Osteocyte (in vitro differentiated cells): ENCODE results near the gene PDZK1. TPM values are rescaled to one million over a fixed set of nuclear protein-coding genes. Genes with fewer than 3 reads are reported as not detected.
"Not testable (repeated sequence)": the region's sequence is repeated elsewhere in the genome, so short reads cannot be mapped to it uniquely, and the experiment has no call there.

Experiments used
- DNase-seq: peaks from one replicate; pipeline ENCODE4 v3.0.0; 2021; ENCODE audit warnings: mixed read lengths; ENCODE audit not compliant: unreplicated experiment; ENCODE audit errors: extremely low spot score
- H3K27ac Mint-ChIP-seq: one replicate; pipeline ENCODE4 v1.8.0; 2021; ENCODE audit warnings: mild to moderate bottlenecking, mixed read lengths; ENCODE audit not compliant: unreplicated experiment
- H3K27me3 Mint-ChIP-seq: one replicate; pipeline ENCODE4 v1.8.0; 2021; ENCODE audit warnings: mixed read lengths; ENCODE audit not compliant: unreplicated experiment
- H3K36me3 Mint-ChIP-seq: one replicate; pipeline ENCODE4 v1.8.0; 2021; ENCODE audit warnings: mixed read lengths; ENCODE audit not compliant: unreplicated experiment
- H3K4me1 Mint-ChIP-seq: one replicate; pipeline ENCODE4 v1.8.0; 2021; ENCODE audit warnings: mixed read lengths; ENCODE audit not compliant: unreplicated experiment
- H3K4me3 Mint-ChIP-seq: one replicate; pipeline ENCODE4 v1.8.0; 2021; ENCODE audit warnings: mild to moderate bottlenecking, moderate library complexity, mixed read lengths; ENCODE audit not compliant: unreplicated experiment
- H3K9me3 Mint-ChIP-seq: one replicate; pipeline ENCODE4 v1.8.0; 2021; ENCODE audit warnings: mixed read lengths; ENCODE audit not compliant: unreplicated experiment
- total RNA-seq: library from RNA; stranded (reverse); gene quantifications from 2 replicates; pipeline ENCODE4 v1.2.1, GENCODE V29; 2021

PDZK1 gene
- total RNA-seq, 1 donor from 2014 or later: 0.40 TPM

DNA sequence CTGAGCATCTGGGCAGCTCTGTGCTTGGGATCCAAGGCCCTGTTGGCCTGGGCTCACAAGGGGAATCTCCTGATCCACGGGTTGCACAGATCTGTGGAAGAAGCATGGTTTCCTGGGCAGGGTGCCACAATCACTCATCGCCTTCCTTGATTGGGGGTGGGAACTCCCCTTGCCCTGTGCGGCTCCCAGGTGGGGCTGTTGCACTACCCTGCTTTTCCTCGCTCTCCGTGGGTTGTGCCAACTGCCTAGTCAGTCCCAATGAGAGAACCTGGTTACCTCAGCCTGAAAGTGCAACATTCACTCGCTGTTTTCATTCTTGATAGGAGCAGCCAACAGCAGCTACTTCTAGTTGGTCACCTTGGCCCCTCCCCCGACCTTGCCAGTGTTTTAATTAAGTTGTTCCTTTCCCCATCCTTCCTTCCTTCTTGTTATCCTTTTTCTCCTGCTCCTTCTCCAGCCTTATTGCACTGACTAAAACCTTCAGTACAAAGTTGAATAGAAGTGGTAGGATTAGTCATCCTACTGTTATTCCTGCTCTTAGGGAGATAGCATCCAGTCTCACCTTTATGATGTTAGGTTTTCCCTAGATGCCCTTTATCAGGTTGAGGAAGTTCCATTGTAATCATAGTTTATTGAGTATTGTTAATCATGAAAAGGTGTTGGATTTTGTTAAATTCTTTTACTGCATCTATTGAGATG lies 50.8 kb downstream of the PDZK1 start:
- H3K9me3 Mint-ChIP-seq, H3K4me1 Mint-ChIP-seq, H3K36me3 Mint-ChIP-seq, H3K4me3 Mint-ChIP-seq, H3K27ac Mint-ChIP-seq, H3K27me3 Mint-ChIP-seq, DNase-seq: not testable (repeated sequence)

DNA sequence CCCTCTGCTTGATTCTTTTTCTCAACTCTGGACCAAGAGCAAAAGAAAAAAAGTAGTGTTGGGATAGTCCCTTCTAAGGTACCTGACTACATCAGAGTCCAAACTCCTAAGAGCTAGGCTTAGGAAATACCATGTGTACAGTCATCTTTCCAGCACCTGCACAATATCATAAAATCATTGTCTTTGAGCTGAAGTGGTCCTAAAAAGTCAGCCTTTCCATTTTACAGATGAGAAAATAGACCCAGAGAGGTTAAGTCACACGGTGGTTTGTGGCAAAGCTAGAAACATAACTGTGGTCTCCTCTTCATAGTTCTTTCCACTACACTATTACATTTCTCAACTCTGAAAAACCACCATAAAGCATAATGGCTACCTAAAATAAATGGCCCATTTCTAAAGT lies 63.2 kb downstream of the PDZK1 start:
- not testable (repeated sequence) for H3K27ac Mint-ChIP-seq, H3K4me1 Mint-ChIP-seq, DNase-seq, H3K27me3 Mint-ChIP-seq, H3K9me3 Mint-ChIP-seq, H3K36me3 Mint-ChIP-seq, H3K4me3 Mint-ChIP-seq

DNA sequence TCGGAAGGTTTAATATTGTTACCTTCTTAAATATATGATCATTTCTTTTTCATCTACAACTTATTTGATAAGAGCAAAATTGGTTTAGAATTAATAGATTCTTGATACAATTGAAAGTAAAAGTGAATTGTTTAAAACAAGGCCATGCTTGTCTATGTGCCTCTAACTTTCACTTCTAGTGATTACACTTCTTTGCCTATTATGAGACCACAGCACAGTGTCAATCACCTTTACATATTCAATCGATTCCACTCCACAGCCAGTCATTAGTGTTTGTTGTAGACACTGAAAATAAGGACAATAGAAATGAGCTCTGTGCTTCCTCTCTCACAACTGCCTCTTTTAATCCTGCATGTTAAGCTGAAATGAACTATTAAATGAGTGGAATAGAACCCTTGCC lies 65.3 kb downstream of the PDZK1 start:
- not testable (repeated sequence) for H3K4me1 Mint-ChIP-seq, H3K27ac Mint-ChIP-seq, H3K4me3 Mint-ChIP-seq, H3K9me3 Mint-ChIP-seq, H3K36me3 Mint-ChIP-seq, DNase-seq, H3K27me3 Mint-ChIP-seq

DNA sequence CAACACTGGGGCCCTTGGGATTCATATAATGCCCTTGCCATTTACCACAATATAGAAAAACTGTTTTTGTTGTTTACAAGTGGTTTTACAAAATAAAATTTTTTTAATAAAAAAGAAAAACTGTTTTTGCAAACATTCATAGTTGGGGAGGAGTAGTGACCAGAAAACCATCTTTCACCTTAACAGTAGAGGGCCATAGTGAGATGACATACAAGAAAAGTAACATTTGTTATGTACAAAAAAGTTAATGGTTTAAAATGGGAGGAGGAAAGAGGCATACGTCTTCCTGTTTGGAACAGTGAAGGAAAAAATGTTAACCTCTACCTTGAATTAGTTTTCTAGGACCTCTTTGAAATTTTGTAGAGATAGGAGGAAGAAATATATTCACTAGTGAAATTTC lies 70.9 kb downstream of the PDZK1 start:
- not testable (repeated sequence) for H3K27me3 Mint-ChIP-seq, H3K4me1 Mint-ChIP-seq, H3K27ac Mint-ChIP-seq, DNase-seq, H3K4me3 Mint-ChIP-seq, H3K36me3 Mint-ChIP-seq, H3K9me3 Mint-ChIP-seq

DNA sequence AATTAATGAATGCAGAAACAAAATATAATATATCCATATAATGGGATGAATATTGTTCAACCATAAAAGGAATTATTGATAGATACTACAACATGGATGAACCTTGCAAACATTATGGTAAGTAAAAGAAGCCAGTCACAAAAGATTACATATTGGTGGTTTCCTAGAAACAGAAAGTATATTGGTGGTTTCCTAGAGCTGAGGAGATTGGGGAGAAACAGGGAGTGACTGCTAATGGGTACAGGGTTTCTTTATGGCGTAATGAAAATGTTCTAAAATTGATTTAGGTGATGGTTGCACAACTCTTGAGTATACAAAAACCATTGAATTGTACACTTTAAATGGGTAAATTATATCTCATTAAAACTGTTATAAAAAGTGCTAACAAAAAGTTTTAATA lies 85.0 kb downstream of the PDZK1 start:
- H3K4me3 Mint-ChIP-seq, DNase-seq, H3K27me3 Mint-ChIP-seq, H3K9me3 Mint-ChIP-seq, H3K36me3 Mint-ChIP-seq, H3K4me1 Mint-ChIP-seq, H3K27ac Mint-ChIP-seq: not testable (repeated sequence)

Other genes starting within 250 kb of the PDZK1 start
- gene GPR89A, start 99.4 kb downstream of the PDZK1 start, total RNA-seq: 22.9 and 24.4 TPM in 2 replicates
- gene CD160, start 12.1 kb upstream of the PDZK1 start, total RNA-seq: not detected in 2 replicates
- 15.9 and 16.6 TPM in 2 replicates for gene RNF115, start 116.7 kb upstream of the PDZK1 start, total RNA-seq
- gene POLR3C, start 116.8 kb upstream of the PDZK1 start, total RNA-seq: 33.4 and 37.0 TPM in 2 replicates
- gene NUDT17, start 138.3 kb upstream of the PDZK1 start, total RNA-seq: 2.4 and 4.3 TPM in 2 replicates
- 47.0 and 48.7 TPM in 2 replicates for gene PIAS3, start 151.7 kb upstream of the PDZK1 start, total RNA-seq
- not detected in 2 replicates for gene ANKRD35, start 178.5 kb upstream of the PDZK1 start, total RNA-seq
- 34.4 and 40.3 TPM in 2 replicates for gene ITGA10, start 202.7 kb upstream of the PDZK1 start, total RNA-seq
- gene PEX11B, start 211.3 kb upstream of the PDZK1 start, total RNA-seq: 29.8 and 36.5 TPM in 2 replicates
- gene RBM8A, start 220.1 kb upstream of the PDZK1 start, total RNA-seq: 108 and 114 TPM in 2 replicates